Neural cell (in vitro differentiated cells): ENCODE results near the gene N4BP3. TPM values are rescaled to one million over a fixed set of nuclear protein-coding genes. Genes with fewer than 3 reads are reported as not detected.

Experiments
- H2AFZ ChIP-seq: fragments of 200-600, 300-800 bp; sonication (generic), shearing (Covaris generic); 2 replicates; pipeline ENCODE4 v1.6.0; 2014; ENCODE audit warnings: low read depth, mild to moderate bottlenecking, antibody characterized with exemption, low read length, moderate library complexity
- H3F3A ChIP-seq: fragments of 200-600 bp; shearing (Covaris generic); 2 replicates; pipeline ENCODE4 v1.6.1; 2016; ENCODE audit warnings: mild to moderate bottlenecking, moderate library complexity, mixed read lengths, antibody characterized with exemption, low read length; ENCODE audit not compliant: insufficient read depth, poor library complexity, severe bottlenecking
- H3K27ac ChIP-seq: fragments of 200-600, 300-800 bp; sonication (generic), shearing (Covaris generic); 2 replicates; pipeline ENCODE4 v1.5.1; 2014; ENCODE audit warnings: mild to moderate bottlenecking, low read length, moderate library complexity
- H3K27me3 ChIP-seq: fragments of 300-800, 200-600 bp; sonication (generic), shearing (Covaris generic); 2 replicates; pipeline ENCODE4 v1.6.0; 2014; ENCODE audit warnings: mild to moderate bottlenecking, low read depth, low read length, moderate library complexity; ENCODE audit not compliant: insufficient read depth
- H3K36me3 ChIP-seq: fragments of 300-800, 200-600 bp; sonication (generic), shearing (Covaris generic); 2 replicates; pipeline ENCODE4 v1.5.1; 2014; ENCODE audit warnings: mild to moderate bottlenecking, antibody characterized with exemption, low read length, moderate library complexity; ENCODE audit not compliant: insufficient read depth
- H3K4me2 ChIP-seq: fragments of 300-800, 200-600 bp; sonication (generic), shearing (Covaris generic); 2 replicates; pipeline ENCODE4 v1.6.0; 2014; ENCODE audit warnings: mild to moderate bottlenecking, low read length
- H3K4me3 ChIP-seq: fragments of 300-800, 200-600 bp; sonication (generic), shearing (Covaris generic); 2 replicates; pipeline ENCODE4 v1.5.1; 2014; ENCODE audit warnings: mild to moderate bottlenecking, low read length, moderate library complexity
- H3K79me2 ChIP-seq: fragments of 200-600 bp; shearing (Covaris generic); replicated peaks from 2 replicates; pipeline ENCODE4 v1.6.0; 2014; ENCODE audit warnings: mild to moderate bottlenecking, low read length, moderate library complexity; ENCODE audit not compliant: insufficient read depth
- H3K9ac ChIP-seq: fragments of 300-800, 200-600 bp; sonication (generic), shearing (Covaris generic); 2 replicates; pipeline ENCODE4 v1.6.1; 2016; ENCODE audit warnings: mild to moderate bottlenecking, low read length, mixed read lengths
- H3K9me2 ChIP-seq: fragments of 200-600 bp; shearing (Covaris generic); 2 replicates; pipeline ENCODE4 v1.6.1; 2016; ENCODE audit warnings: mild to moderate bottlenecking, low read length, mixed read lengths; ENCODE audit not compliant: insufficient read depth
- H3K9me3 ChIP-seq: fragments of 200-600, 300-800 bp; sonication (generic), shearing (Covaris generic); 2 replicates; pipeline ENCODE4 v1.6.1; 2016; ENCODE audit warnings: mild to moderate bottlenecking, mixed run types, low read length, moderate library complexity, mixed read lengths
- H4K20me1 ChIP-seq: fragments of 200-600 bp; shearing (Covaris generic); 2 replicates; pipeline ENCODE4 v1.6.1; 2016; ENCODE audit warnings: mild to moderate bottlenecking, mixed run types; ENCODE audit not compliant: insufficient read depth
- EP300 ChIP-seq: fragments of 450-650 bp; conservative IDR thresholded peaks from 2 replicates; pipeline ENCODE4 v1.6.1; 2014; ENCODE audit warnings: antibody characterized with exemption, mild to moderate bottlenecking, moderate library complexity; ENCODE audit not compliant: poor library complexity, severe bottlenecking
- EZH2 ChIP-seq: fragments of 200-600, 300-800 bp; shearing (Covaris generic), sonication (generic); IDR thresholded peaks from 2 replicates; pipeline ENCODE4 v1.6.1; 2014; ENCODE audit warnings: antibody characterized with exemption, low read length, borderline replicate concordance, mild to moderate bottlenecking; ENCODE audit not compliant: insufficient read depth, poor library complexity, severe bottlenecking
- MXI1 ChIP-seq: fragments of 450-650 bp; conservative IDR thresholded peaks from 2 replicates; pipeline ENCODE4 v1.6.1; 2014; ENCODE audit warnings: antibody characterized with exemption, mild to moderate bottlenecking; ENCODE audit not compliant: poor library complexity, severe bottlenecking
- POLR2AphosphoS5 ChIP-seq: IDR thresholded peaks from 2 replicates; pipeline ENCODE4 v1.6.1; 2012
- RAD21 ChIP-seq: fragments of 450-650 bp; conservative IDR thresholded peaks from 2 replicates; pipeline ENCODE4 v1.6.1; 2014; ENCODE audit warnings: antibody characterized with exemption, mild to moderate bottlenecking, moderate library complexity
- SMC3 ChIP-seq: fragments of 450-650 bp; conservative IDR thresholded peaks from 2 replicates; pipeline ENCODE4 v1.6.1; 2014; ENCODE audit warnings: antibody characterized with exemption, mild to moderate bottlenecking, moderate library complexity; ENCODE audit not compliant: poor library complexity
- TAF1 ChIP-seq: IDR thresholded peaks from 2 replicates; pipeline ENCODE4 v1.6.1; 2012; ENCODE audit warnings: low read depth
- polyA plus RNA-seq: library from polyadenylated mRNA; depleted of rRNA; stranded (reverse); fragments of >200 nt; gene quantifications from 2 replicates; pipeline ENCODE4 v1.2.3, GENCODE V29; 2014
- TF ChIP-seq, protein P1 (sequence below): fragments of 450-650 bp; IDR thresholded peaks from 2 replicates; pipeline ENCODE4 v1.5.1; 2014; ENCODE audit warnings: antibody characterized with exemption, mild to moderate bottlenecking, moderate library complexity; ENCODE audit not compliant: poor library complexity, severe bottlenecking
- TF ChIP-seq, protein P2 (sequence below): IDR thresholded peaks from 2 replicates; pipeline ENCODE4 v1.6.1; 2012; ENCODE audit warnings: borderline replicate concordance

The N4BP3 gene
- polyA plus RNA-seq, 1 donor from 2014 or later, result 4.6 TPM

DNA sequence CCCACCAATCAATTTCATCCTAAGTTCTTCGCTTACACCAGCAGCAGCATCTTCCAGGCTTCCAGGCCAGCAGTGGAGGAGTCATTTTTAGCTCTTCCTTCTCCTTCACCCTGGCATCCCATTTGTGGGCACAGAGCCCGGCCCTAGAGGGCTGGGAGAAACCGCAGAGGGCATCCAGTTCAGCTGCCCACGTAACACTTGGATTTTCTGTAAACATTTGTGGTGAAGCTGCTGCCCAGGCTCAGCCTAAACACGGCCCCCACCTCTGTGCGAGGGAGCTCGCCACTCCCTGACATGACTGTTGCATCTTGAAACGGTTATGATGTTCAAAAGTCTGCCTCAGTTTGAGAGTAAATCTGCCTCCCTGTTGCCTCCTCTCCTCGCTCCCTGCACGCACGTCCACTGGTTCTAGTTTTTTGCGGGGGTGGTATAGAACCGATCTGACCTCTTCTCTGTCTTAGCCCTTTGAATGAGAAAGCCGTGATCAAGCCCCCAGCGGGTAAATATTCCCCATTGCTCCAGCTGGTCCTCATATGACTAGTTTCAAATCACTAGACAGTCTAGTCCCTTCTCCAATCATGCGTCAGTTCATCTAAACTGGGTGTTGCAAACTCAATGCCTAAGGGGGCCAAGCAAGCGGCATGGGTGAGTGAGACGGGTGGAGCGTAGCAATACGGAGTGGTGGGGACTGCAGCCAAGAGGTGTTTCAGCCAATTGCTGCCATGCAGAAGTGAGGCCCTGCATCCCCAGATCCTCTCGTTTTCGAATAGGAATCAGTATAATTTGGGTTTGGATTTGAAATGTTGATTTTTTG lies 34.9 kb upstream of the N4BP3 start:
- Histone ChIP-seq H3F3A (no peaks in the 10 kb centered on the region), H3K4me3 (no peak overlapping the region), H3K9me3 (no peaks in the 10 kb centered on the region), H3K27ac (no peak overlapping the region), H4K20me1 (no peaks in the 10 kb centered on the region), H3K27me3 (no peaks in the 10 kb centered on the region), H2AFZ (no peak overlapping the region), H3K4me2 (no peak overlapping the region), H3K79me2 (no peaks in the 10 kb centered on the region), H3K9ac (no peak overlapping the region), H3K36me3 (no peaks in the 10 kb centered on the region), H3K9me2 (no peaks in the 10 kb centered on the region)
- no peak for TF ChIP-seq EP300
- no peak for TF ChIP-seq MXI1
- TF ChIP-seq, protein P1, sequence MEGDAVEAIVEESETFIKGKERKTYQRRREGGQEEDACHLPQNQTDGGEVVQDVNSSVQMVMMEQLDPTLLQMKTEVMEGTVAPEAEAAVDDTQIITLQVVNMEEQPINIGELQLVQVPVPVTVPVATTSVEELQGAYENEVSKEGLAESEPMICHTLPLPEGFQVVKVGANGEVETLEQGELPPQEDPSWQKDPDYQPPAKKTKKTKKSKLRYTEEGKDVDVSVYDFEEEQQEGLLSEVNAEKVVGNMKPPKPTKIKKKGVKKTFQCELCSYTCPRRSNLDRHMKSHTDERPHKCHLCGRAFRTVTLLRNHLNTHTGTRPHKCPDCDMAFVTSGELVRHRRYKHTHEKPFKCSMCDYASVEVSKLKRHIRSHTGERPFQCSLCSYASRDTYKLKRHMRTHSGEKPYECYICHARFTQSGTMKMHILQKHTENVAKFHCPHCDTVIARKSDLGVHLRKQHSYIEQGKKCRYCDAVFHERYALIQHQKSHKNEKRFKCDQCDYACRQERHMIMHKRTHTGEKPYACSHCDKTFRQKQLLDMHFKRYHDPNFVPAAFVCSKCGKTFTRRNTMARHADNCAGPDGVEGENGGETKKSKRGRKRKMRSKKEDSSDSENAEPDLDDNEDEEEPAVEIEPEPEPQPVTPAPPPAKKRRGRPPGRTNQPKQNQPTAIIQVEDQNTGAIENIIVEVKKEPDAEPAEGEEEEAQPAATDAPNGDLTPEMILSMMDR, result no peak
- no peak for TF ChIP-seq RAD21
- TF ChIP-seq EZH2, result no peak
- TF ChIP-seq, protein P2, sequence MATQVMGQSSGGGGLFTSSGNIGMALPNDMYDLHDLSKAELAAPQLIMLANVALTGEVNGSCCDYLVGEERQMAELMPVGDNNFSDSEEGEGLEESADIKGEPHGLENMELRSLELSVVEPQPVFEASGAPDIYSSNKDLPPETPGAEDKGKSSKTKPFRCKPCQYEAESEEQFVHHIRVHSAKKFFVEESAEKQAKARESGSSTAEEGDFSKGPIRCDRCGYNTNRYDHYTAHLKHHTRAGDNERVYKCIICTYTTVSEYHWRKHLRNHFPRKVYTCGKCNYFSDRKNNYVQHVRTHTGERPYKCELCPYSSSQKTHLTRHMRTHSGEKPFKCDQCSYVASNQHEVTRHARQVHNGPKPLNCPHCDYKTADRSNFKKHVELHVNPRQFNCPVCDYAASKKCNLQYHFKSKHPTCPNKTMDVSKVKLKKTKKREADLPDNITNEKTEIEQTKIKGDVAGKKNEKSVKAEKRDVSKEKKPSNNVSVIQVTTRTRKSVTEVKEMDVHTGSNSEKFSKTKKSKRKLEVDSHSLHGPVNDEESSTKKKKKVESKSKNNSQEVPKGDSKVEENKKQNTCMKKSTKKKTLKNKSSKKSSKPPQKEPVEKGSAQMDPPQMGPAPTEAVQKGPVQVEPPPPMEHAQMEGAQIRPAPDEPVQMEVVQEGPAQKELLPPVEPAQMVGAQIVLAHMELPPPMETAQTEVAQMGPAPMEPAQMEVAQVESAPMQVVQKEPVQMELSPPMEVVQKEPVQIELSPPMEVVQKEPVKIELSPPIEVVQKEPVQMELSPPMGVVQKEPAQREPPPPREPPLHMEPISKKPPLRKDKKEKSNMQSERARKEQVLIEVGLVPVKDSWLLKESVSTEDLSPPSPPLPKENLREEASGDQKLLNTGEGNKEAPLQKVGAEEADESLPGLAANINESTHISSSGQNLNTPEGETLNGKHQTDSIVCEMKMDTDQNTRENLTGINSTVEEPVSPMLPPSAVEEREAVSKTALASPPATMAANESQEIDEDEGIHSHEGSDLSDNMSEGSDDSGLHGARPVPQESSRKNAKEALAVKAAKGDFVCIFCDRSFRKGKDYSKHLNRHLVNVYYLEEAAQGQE, result no peak
- TF ChIP-seq POLR2AphosphoS5, result no peak

DNA sequence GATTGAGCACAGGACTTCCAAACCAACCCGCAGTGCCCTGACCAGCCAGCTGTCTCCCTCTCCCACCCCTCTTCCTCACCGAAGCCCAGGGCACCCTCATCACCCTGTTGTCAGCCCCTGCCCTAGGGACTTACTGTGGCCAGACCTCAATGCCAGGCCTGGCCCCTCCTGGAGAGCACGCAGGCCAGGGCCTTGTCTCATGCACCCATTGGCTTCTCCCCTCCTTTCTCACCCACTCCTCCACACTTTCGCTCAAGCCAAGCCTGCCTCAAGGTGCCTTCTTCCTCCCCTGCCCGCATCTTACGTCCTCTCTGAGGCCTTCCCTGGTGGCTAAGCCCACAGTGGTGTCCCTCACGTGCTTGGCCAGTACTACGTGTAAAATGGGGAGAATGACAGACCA lies 33.3 kb upstream of the N4BP3 start:
- H4K20me1 ChIP-seq, result no peaks in the 10 kb centered on the region
- H3K9me2 ChIP-seq, result no peaks in the 10 kb centered on the region
- H2AFZ ChIP-seq, result no peak overlapping the region
- H3K27me3 ChIP-seq, result no peaks in the 10 kb centered on the region
- TF ChIP-seq EP300 (no peak), MXI1 (no peak), EZH2 (no peak), POLR2AphosphoS5 (no peak), SMC3 (no peak), RAD21 (no peak), TAF1 (no peak)
- TF ChIP-seq, protein P1, result no peak
- TF ChIP-seq, protein P2, result no peak
- no peak overlapping the region for H3K4me3 ChIP-seq
- no peak overlapping the region for H3K4me2 ChIP-seq
- no peaks in the 10 kb centered on the region for H3F3A ChIP-seq
- no peaks in the 10 kb centered on the region for H3K9me3 ChIP-seq
- H3K36me3 ChIP-seq, result no peaks in the 10 kb centered on the region
- no peak overlapping the region for H3K9ac ChIP-seq
- no peaks in the 10 kb centered on the region for H3K79me2 ChIP-seq
- no peak overlapping the region for H3K27ac ChIP-seq
